Breast epithelium (tissue), 3 donors: Measurements from ENCODE around the gene UTP11.

ENCODE experiments used
- POLR2A ChIP-seq: fragments of 450-650 bp; IDR thresholded peaks from one replicate; pipeline ENCODE4 v1.6.1; 2016; ENCODE audit warnings: antibody characterized with exemption, mild to moderate bottlenecking, moderate library complexity
- POLR2AphosphoS5 ChIP-seq, 3 donors: sonication (generic); formaldehyde crosslinking; IDR thresholded peaks; one replicate each; pipeline ENCODE4 v1.6.1; 2017; ENCODE audit warnings: antibody characterized with exemption in 3 of 3
- TF ChIP-seq, protein P1 (sequence below), 3 donors: fragments of 450-650 bp; IDR thresholded peaks; one replicate each; pipeline ENCODE4 v1.5.1; 2016 to 2017; ENCODE audit warnings: antibody characterized with exemption in 3 of 3, mild to moderate bottlenecking in 3 of 3, moderate library complexity in 3 of 3

DNA sequence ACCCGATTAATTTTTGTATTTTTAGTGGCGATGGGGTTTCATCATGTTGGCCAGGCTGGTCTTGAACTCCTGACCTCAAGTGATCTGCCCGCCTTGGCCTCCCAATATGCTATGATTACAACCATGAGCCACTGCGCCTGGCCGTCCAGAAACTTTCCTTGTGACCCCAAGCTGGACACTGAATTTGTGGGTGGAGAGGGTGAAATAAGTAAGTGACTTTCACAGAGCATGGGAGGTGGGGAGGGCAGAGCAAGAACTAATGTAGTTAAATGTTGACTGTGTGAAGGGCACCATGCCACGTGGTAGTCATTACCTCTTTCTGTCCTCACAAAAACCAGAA is 2.7 kb upstream of the UTP11 start:
- TF ChIP-seq, protein P1, sequence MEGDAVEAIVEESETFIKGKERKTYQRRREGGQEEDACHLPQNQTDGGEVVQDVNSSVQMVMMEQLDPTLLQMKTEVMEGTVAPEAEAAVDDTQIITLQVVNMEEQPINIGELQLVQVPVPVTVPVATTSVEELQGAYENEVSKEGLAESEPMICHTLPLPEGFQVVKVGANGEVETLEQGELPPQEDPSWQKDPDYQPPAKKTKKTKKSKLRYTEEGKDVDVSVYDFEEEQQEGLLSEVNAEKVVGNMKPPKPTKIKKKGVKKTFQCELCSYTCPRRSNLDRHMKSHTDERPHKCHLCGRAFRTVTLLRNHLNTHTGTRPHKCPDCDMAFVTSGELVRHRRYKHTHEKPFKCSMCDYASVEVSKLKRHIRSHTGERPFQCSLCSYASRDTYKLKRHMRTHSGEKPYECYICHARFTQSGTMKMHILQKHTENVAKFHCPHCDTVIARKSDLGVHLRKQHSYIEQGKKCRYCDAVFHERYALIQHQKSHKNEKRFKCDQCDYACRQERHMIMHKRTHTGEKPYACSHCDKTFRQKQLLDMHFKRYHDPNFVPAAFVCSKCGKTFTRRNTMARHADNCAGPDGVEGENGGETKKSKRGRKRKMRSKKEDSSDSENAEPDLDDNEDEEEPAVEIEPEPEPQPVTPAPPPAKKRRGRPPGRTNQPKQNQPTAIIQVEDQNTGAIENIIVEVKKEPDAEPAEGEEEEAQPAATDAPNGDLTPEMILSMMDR (IDR thresholded peaks at IDR 0.05) = no peak
- TF ChIP-seq POLR2A (no peak), POLR2AphosphoS5 (IDR thresholded peaks at IDR 0.05) (no peak)
